ENCODE results near the gene LY6G6F.

LY6G6F gene

GRCh38 chr6:31711233-31711632 lies 4.6 kb downstream of the LY6G6F start:
- TF ChIP-seq, protein P1, sequence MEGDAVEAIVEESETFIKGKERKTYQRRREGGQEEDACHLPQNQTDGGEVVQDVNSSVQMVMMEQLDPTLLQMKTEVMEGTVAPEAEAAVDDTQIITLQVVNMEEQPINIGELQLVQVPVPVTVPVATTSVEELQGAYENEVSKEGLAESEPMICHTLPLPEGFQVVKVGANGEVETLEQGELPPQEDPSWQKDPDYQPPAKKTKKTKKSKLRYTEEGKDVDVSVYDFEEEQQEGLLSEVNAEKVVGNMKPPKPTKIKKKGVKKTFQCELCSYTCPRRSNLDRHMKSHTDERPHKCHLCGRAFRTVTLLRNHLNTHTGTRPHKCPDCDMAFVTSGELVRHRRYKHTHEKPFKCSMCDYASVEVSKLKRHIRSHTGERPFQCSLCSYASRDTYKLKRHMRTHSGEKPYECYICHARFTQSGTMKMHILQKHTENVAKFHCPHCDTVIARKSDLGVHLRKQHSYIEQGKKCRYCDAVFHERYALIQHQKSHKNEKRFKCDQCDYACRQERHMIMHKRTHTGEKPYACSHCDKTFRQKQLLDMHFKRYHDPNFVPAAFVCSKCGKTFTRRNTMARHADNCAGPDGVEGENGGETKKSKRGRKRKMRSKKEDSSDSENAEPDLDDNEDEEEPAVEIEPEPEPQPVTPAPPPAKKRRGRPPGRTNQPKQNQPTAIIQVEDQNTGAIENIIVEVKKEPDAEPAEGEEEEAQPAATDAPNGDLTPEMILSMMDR (IDR thresholded peaks at IDR 0.05) = no peak
- DNase-seq = no peak
- peak overlapping the region; percentile 64 for H3K27ac Mint-ChIP-seq
- peaks cover 3% of the 10 kb centered on the region for H3K27me3 Mint-ChIP-seq (ENCODE audit: low read depth, poor library complexity)
- no peak overlapping the region for H3K4me3 Mint-ChIP-seq
- H3K36me3 Mint-ChIP-seq (ENCODE audit: low read depth) = no peaks in the 10 kb centered on the region
- no peaks in the 10 kb centered on the region for H3K9me3 Mint-ChIP-seq
- H3K4me1 Mint-ChIP-seq = peaks cover 67% of the 10 kb centered on the region

DNA sequence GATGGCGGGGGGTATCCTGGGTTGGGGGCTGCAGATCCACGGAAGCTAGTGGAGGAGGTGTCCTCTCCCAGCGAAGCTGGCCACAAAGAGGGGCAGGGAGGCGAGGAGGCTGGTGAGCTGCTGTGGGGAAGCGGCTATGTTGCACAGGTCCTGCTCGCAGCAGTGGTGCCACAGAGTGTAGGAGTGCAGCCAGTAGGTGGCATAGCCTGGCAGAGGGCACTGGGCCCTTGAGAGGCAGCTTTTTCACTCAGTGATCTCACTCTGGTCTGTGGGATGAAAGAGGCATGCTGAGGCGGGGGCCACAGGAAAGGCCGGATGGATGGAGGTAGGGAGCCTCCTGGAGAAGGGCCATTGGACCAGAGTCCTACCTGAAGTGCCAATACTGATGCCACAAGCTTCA lies 5.6 kb downstream of the LY6G6F start:
- Mint-ChIP-seq H3K27ac (peak overlapping the region; percentile 98), H3K4me1 (peaks cover 65% of the 10 kb centered on the region), H3K4me3 (peak overlapping the region; percentile 63), H3K9me3 (no peaks in the 10 kb centered on the region), H3K27me3 (ENCODE audit: low read depth, poor library complexity) (no peaks in the 10 kb centered on the region), H3K36me3 (ENCODE audit: low read depth) (no peaks in the 10 kb centered on the region)
- no peak for DNase-seq
- TF ChIP-seq, protein P1 (IDR thresholded peaks at IDR 0.05) = no peak

GRCh38 chr6:31713465-31713864 lies 6.8 kb downstream of the LY6G6F start:
- peaks cover 72% of the 10 kb centered on the region for H3K4me1 Mint-ChIP-seq
- peak overlapping the region; percentile 98 for H3K27ac Mint-ChIP-seq
- no peaks in the 10 kb centered on the region for H3K36me3 Mint-ChIP-seq (ENCODE audit: low read depth)
- no peaks in the 10 kb centered on the region for H3K27me3 Mint-ChIP-seq (ENCODE audit: low read depth, poor library complexity)
- DNase-seq = no peak
- TF ChIP-seq, protein P1 (IDR thresholded peaks at IDR 0.05) = no peak
- peak overlapping the region; percentile 68 for H3K4me3 Mint-ChIP-seq
- H3K9me3 Mint-ChIP-seq = no peaks in the 10 kb centered on the region

DNA sequence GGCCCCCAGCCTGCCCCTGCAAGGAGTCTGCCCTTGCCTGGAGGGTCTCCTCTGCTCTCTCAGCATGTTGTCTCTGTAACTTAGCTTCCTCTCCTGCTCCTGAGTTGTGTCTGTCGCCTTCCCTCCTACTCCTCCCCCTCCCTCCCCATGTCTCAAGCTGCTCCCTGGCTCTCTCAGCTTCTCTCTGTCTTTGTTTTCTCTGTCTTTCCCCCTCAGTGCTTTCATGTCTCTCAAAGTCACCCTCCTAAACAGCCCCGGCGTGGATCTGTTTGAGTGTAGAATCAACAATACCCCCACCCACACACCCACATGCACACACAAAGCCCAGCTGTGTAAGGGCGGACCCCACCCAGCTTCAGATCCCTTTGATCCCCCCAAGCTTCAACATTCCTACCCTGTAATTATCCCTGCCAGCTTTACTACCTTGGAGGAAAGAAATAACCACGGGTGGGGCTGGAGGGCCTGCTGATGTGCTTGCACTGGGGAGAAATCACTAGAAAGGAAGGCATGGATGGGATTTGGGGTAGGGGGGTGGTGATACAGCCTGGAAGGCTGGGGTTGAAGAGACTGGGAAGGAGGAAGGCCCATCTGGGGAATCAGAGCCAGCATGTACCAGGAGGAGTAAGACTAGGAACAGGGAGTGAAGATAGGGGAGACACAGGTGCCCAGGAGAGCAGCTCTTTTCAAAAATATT lies 7.5 kb downstream of the LY6G6F start:
- no peaks in the 10 kb centered on the region for H3K36me3 Mint-ChIP-seq (ENCODE audit: low read depth)
- peak overlapping the region; percentile 98 for H3K27ac Mint-ChIP-seq
- H3K4me3 Mint-ChIP-seq = peak overlapping the region; percentile 68
- H3K27me3 Mint-ChIP-seq (ENCODE audit: low read depth, poor library complexity) = no peaks in the 10 kb centered on the region
- peak; percentile 23 for DNase-seq
- peaks cover 76% of the 10 kb centered on the region for H3K4me1 Mint-ChIP-seq
- no peaks in the 10 kb centered on the region for H3K9me3 Mint-ChIP-seq
- TF ChIP-seq, protein P1 (IDR thresholded peaks at IDR 0.05) = no peak

DNA sequence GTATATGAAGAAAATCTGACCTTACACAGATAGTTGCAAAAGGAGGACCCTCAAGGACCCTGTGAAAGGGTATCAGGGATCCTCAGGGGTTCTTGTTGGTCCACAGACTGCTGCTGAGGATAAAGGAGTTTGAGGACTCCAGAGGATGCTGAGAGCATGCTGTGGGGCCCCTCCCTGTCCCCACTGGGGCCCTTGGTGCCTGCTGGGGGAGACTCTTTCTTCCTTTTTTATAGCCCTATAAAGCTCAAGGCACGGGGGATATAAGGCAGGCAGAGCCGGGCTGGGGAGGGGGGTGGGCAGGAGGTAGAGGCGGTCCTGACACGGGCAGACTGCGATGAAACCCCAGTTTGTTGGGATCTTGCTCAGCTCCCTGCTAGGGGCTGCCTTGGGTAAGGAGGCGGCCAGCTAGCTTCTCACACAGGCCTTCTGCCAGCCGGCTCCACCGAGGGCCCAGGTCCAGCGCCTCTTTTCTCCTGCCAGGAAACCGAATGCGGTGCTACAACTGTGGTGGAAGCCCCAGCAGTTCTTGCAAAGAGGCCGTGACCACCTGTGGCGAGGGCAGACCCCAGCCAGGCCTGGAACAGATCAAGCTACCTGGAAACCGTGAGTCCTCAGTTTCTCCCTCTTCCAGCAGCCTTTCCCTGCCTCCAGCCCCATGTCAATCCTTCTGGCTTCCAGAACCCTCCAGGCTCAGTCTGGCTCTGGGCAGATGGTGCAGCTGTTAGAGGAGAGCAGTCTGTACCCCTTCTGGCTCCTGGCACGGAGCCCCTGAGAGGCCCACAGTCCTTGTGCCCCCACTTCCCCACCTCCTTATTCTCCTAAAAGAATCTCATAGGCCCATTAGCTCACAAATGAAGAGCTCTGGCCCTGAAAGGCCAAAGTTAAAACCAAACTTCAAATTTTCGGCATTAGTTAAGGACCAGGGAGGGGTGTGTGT lies 8.6 kb downstream of the LY6G6F start, which contains the start of gene LY6G6D:
LY6G6D (plus strand) TSS at position 327 of the 937 bp plus-strand sequence; CDS start at position 335, 8 bp downstream.
- TF ChIP-seq, protein P1 (IDR thresholded peaks at IDR 0.05) = no peak
- Mint-ChIP-seq H3K4me3 (peak within 1 kb of the TSS; percentile 68), H3K9me3 (no peaks in the 10 kb centered on the region), H3K27ac (peak within 1 kb of the TSS; percentile 98), H3K4me1 (peaks cover 74% of the 10 kb centered on the region), H3K27me3 (ENCODE audit: low read depth, poor library complexity) (no peaks in the 10 kb centered on the region), H3K36me3 (ENCODE audit: low read depth) (no peaks in the 10 kb centered on the region)
- DNase-seq = peak; percentile 17
